NCI-H2196 treated with DMSO at 0.1 percent for 48 hours (cell line): ENCODE measurements around the gene SPOCD1.
"Not testable (repeated sequence)": the region's sequence is repeated elsewhere in the genome, so short reads cannot be mapped to it uniquely, and the experiment has no call there.

ENCODE experiments used
- DNase-seq: peaks from one replicate; lab custom pipeline; 2025; ENCODE audit not compliant: unreplicated experiment; lab: John Stamatoyannopoulos, UW

The SPOCD1 gene

DNA sequence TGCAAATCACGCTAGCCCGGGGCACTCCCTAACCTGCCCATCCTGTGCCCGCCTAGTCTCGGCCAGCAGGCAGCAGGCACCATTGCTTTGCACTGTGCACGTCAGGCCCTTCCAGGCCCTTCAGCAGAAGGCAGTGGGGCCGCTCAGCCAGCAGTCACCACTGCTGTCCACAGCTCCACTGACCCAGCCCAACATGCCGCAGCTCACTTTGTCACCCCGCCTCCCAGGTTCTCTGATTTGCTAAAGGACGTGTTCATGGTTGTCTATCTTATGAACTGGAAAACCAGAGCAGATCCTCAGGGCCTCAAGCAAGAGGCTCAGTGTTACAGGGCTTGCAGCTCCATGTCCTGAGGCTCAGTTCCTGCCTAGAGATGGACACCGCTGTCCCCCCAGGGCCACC is 14.2 kb upstream of the SPOCD1 start:
- peak; percentile 14 for DNase-seq

DNA sequence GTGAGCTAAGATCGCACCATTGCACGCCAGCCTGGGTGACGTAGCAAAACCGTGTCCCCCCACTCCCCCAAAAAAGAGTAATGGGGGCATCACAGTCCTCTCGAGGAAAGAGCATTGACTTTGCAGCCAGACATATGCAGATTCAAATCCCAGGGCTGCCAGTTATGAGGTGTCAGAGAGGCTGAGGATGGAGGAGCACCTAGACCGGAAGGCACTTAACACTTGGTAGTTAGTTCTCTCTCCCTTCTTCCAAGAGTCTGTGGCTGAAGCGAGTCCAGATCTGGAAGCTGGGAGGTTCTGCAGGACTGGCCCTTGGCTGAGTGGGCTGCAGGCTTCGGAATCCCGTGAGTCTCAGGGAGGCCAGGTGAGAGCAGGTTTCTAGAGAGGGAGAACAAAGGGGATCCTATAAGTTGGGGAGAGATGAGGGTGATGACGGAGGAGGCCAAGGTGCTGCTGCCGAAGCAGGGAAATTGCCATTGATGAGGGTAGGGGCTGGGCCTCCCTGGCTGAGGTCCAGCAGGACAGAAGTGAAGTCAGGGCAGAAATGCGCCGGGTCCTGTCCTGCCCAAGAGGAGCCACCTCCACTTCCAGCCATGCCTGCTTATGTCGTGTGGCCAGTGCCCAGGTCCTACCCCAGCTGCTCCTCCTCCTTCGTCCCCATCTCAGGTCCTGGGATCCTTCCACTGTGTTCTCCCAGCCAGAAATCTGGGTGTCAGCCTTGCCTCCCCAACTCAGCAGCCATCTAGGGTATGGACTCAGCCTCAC is 13.3 kb upstream of the SPOCD1 start:
- DNase-seq = no peak

DNA sequence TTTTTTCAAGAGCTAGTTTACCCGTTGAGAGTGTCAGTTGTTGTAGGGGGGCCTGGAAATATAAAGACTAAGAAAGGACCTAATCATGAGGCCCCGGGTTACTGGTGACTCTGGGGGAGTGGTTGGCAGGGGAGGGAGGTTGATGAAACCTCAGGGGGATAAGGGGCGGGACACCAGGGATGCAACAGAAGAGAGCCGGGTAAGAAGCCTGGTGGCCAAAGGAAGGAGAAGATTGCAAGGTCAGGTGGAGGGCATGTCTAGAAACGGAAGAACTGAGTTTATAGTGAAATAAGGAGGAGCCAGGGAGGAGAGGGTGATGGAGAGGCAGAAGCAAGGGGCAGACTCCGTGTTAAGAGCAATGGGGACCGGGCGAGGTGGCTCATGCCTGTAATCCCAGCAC is 12.5 kb upstream of the SPOCD1 start:
- no peak for DNase-seq

DNA sequence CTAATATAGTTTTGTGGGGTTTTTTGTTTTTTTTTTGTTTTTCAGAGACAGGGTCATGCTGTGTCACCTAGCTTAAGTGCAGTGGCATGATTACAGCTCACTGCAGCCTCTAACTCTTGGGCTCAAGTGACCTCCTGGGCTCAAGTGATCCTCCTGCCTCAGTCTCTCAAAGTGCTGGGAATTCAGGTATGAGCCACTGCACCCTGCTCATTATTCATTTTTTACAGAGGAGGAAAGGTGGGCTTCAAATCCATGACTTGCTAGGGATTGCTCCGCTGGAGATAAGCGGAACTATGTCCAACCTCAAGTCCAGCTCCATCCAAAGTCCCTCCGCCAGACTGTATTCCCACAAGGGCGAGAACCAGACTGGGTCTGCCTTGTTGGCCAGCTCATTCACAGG is 8.0 kb upstream of the SPOCD1 start:
- DNase-seq = no peak

DNA sequence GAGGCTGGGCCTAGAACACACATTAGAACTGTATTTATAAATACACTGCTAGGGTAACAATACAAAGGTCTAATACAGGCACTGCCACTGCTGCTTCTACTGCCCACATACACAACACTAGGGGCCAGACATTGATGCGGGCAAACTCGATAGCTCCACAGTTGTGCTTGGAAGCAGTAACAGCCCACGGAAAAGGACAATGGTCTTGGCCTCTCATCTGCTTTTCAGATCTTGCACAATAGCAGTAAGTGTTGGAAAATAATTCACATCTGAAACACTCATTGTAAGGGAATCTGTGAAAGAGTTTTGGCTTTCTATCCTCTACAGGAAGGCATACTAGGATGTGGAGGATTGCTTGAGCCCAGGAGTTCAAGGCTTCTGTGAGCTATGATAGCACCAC is 6.9 kb upstream of the SPOCD1 start:
- no peak for DNase-seq

DNA sequence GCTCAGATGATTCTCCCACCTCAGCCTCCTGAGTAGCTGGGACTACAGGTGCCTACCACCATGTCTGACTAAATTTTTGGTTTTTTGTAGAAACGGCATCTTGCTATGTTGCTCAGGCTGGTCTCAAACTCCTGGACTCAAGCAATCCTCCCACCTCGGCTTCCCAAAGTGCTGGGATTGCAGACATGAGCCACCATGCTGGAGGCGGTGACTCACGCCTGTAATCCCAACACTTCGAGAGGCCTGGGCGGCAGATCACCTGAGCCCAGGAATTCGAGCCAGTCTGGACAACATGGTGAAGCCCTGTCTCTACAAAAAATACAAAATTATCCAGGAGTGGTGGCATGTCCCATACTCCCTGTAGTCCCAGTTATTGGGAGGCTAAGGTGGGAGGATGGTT is 4.4 kb upstream of the SPOCD1 start:
- DNase-seq = not testable (repeated sequence)

DNA sequence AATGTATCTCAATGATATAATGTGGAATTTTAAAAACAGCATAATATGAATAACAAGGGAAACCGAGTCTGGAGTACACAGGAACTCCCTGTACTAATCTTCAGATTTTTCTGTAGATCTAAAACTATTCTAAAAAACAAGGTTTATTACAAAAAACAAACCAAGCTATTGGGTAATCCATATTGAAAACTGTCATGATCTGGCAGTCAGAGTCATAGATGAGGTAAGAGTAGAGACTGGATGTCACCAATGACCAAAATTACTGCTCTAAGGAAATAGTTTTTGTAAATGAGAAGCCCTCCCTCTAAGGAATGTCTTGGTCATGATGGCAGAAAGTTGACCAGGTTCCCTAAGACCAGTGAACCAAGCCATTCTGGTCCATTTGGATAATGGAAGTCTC is 2.4 kb upstream of the SPOCD1 start:
- DNase-seq = no peak

DNA sequence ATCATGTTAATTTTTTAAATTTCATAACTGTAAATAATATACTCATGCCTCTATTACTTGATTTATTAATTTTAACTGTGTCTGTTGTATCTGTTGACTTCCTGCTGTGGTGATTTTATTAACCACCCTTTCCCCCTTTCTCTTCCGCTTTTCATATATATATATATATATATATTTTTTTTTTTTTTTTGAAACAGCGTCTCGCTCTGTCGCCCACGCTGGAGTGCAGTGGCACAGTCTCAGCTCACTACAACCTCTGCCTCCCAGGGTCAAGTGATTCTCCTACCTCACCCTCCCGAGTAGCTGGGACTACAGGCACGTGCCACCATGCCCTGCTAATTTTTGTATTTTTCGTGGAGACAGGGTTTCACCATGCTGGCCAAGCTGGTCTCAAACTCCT is 1.1 kb upstream of the SPOCD1 start:
- not testable (repeated sequence) for DNase-seq

DNA sequence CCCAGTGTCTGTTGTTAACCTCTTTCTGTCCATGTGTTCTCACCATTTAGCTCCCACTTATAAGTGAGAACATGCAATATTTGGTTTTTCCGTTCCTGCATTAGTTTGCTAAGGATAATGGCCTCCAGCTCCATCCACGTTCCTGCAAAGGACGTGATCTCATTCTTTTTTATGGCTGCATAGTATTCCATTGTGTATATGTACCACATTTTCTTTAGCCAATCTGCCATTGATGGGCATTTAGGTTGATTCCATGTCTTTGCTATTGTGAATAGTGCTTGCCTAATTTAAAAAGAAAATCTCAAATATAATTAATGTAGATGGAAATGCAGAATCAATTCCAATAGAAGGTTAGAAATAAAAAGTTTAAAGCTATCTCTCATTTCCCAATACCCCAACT is 679 bp upstream of the SPOCD1 start:
- DNase-seq = not testable (repeated sequence)

DNA sequence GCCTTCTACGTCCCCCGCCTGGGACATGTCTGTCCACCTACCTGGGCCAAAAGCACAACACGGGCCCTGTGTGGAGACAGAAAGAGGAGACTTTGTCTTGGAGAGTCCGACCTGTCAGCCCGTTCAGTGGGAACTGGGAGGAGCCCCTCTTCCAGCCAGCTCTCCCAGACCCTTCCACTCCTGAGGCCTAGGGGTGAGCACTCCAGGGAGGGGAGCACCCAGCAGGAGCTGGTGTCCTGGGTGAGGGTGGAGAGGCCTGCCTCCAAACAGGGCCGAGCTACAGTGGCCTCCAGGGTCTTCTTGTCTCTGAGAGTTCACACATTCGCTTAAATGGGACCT is 546 bp downstream of the SPOCD1 start:
- no peak for DNase-seq

DNA sequence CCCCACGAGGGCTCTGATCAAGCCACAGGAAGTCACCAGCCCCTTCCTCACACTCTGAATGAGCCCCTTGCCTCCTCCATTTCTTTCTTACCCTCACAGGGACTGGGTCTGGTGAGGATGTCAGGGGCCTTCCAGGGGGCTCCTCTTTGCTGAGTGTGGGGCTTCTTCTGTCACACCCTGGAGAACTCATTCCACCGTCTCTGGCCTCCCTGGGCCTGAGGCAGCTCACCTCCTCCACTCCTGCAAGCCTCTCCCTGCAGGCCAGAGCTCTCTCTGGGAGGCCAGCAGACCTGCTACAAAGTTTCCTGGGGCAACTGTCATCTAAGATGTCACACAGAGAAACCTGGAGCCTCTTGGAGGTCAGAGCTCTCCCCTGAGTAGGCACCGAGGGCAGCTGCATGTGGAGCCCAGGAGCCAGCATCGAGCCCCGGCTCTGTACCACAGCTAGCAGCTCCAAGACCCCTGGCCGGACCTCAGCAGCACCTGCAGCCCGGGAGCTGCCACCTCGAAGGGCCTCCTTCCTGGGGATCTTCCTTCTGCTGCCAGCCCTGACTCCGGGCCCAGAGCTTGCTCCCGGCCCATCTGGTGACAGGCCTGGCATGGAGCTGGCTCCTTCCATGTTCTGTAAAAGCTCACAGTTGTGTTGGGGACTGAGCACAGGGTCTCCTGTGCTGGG is 1.1 kb downstream of the SPOCD1 start:
- no peak for DNase-seq

DNA sequence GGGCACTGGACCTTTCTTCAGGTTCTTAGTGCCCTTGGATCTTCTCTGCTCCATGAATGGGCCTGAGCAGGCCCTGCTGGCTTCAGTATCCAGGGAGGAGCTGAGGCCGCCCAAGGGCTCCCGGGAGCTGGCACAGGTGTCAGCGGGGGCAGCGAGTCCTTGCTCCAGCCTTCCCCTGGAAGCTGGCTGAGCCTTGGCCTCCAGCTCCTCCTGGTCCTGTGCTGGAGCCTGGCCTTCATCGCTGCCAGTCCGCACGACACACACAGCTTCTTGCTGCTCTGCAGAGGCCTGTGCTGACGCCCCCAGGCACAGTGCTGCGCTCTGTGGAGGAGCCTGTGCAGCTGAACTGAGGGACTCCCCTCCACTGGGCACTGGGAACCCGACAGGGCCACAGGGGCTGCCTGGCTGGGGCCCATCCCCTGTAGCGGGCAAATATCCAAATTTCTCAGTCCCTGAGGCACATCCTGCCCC is 1.7 kb downstream of the SPOCD1 start:
- no peak for DNase-seq

DNA sequence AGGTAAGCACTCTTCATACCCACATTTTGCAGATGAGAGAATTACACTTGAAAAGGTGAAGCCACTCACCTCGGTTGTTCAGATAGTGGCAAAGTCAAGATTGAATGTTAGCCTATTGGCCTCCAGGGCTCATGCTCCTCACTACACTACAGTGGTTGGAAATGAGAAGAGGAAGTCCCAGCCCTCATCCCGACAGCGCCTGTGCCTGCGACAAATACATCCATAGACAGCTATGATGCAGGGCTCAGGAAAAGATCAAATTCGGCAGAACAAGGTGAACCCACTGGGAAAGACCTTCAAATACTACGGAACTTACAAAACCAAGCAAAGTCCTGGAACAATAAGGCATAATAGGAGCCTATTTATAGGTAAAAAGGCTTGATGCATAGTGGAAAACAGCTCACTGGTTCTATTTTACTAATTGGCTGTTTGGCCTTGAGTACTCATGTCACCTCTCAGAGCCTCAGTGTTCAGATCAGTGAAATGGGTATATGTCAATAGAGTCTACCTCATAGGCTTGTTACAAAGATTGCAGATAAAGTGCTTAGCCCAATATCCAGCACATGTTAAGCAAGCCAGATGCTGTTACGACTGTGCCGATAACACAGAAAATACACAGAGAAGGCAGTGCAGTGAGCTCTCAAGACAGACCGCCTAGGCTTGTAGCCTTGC is 3.5 kb downstream of the SPOCD1 start:
- no peak for DNase-seq

DNA sequence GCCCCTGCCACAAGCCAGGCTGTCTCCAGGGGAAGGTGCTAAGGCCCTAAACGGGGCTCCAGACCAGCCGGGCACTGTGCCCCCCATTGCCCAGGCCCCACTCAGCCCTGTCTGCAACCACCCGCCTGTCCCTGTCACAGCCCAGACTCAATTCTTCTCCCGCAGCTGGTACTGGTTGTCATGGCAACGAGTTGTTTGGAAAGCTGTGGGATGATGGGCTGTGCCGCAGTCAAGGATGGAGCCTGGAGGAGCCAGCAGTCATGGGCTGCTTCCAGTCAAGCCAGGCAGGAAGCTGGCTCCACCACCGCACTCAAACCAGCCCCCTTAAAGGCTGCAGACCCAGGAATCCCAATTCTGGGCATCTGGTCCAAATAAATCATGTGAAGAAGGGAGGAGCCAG is 4.2 kb downstream of the SPOCD1 start:
- DNase-seq = peak; percentile 23

DNA sequence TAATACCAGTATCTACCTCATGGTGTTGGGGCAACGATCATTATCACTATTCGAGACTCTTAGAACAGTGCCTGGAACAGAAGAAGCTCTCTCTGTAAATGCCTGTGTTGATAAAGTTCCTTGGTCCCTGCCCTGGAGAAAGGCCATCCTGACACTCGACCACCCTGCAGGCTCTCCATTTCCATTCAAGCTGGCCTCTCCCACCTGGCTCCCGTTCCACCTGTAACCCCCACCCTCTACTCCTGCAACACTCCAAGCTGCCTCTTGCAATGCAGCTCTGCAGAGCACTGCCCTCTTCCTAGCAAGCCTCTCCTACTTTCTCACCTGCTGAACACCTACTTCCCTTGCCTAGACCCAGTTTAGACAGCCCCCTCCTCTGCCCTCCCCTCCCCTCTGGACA is 6.1 kb downstream of the SPOCD1 start:
- no peak for DNase-seq

DNA sequence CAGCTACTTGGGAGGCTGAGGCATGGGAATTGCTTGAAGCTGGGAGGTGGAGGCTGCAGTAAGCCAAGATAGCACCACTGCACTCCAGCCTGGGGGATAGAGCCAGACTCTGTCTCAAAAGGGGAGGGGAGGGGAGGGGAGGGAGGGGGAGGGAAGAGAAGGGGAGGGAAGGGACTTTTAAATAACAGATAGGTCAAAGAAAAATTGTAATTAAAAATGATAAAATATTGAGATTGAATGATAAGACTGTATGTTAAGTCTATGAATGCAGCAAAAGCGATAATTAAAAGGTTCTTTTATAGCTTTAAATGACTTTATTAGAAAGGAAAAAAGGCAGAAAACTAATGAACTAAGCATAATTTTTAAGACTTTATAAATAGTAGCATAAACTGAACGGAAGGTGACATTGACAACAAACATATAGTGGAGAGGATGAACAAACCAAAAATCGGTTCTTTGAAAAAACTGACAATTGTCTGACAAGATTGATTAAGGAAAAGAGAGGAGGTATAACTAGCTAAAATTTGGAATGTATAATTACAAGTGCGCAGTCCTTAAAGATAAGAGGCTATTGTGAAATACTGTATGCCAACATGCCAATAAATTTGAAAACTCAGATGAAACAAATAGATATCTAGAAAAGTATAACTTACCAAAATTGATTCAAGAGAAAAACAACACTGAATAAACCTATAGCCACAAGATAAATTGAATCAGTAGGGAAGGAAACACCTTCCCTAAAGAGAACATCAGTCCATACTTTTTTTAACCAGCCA is 8.4 kb downstream of the SPOCD1 start:
- no peak for DNase-seq

DNA sequence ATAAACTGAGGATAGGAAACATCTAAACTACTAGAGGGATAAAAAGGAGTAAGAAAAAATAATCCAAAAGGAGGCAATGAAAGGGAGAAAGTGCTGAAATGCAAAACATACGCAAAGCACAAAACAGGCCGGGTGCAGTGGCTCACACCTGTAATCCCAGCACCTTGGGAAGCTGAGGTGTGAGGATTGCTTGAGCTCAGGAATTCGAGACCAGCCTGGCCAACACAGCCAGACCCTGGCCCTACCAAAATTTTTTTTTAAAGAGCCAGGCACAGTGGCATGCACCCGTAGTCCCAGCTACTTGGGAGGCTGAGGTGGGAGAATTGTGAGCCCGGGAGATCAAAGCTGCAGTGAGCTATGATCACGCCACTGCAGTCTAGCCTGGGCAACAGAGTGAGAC is 10.5 kb downstream of the SPOCD1 start:
- no peak for DNase-seq

DNA sequence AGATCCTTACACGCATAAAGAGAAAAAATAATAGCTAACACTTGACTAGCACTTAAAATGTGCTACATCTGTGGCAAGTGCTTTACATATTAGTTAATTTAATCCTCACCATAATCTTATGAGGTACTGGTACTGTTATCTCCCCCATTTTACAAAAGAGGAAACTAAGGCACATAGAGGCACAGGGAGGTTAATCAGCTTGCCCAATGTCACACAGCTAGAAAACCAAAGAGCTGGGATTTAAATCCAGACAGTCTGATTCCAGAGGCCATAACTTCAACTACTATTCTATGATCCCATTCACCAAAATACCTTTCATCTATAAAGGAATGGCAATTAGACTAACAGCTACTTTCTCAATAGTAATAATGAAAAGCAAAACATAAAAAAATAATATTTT is 11.7 kb downstream of the SPOCD1 start:
- DNase-seq = no peak

DNA sequence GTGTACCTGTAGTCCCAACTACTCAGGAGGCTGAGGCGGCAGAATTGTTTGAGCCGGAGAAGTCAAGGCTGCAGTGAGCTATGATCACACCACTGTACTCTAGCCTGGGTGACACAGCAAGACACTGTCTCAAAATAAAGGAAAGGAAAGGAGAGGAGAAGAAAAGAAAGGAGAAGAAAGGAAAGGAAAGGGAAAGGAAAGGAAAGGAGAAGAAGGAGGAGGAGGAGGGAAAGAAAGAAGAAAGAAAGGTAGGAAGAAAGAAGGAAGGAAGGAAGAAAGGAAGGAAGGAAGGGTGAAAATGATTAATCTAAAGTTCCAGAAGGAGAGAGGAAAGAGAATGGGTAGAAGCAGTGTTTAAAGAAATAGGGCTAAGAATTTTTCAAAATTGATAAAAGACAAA is 12.2 kb downstream of the SPOCD1 start:
- DNase-seq = no peak

DNA sequence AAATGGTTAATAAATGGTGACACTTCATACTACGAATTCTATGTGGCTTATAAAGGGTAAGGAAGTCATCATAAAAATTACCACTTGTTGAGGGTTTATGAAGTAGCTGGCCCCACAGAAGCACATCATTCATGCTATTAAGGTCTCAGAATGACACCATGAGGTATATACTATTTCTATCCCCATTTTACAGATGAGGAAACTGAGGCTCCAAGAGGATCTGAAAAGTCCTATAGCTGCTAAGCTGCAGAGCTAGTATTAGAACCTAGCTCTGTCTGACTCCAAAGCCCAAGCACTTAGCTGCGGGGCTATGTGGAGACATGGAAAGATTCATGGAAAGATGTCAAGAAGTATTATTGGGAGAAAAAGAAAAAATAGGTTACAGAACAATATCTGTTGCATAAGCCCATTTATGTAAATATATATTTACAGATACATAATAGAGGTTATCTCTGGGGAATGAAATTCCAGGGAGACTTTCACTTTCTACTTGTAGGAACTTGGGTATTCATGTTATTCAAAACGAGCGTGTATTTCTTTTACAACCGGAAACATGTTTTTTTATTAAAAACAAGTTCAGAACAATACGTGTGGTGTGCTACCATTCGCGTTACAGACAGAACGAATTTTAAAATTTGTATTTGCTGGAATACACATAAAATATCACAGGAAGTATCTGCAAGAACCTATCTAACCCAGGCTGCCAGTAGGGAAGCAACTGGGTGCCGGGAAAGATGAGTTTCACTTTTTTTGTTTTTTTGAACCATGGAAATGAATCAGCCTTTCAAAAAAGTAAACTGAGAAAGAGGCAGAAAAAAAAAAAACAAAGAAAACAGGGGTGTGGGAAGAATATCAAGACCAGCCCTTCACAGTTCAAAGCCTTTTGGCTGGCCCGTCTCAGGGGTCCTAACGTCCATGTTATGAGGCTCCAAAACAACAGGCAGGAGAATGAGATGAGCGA is 13.4 kb downstream of the SPOCD1 start:
- DNase-seq = no peak
